RCC 7860 (cell line): ENCODE data around the gene WASL.
A peak's percentile ranks its signal among the peaks of the same experiment; 100 is the strongest.

Experiments used
- DNase-seq: peaks from one replicate; pipeline ENCODE4 v3.0.0-alpha.2; 2015; ENCODE audit warnings: low spot score
- FAIRE-seq: peaks from 2 replicates; lab custom pipeline; 2012; peaks lifted over from hg19 to GRCh38; lab: Jason Lieb, UNC

Gene WASL

GRCh38 chr7:123770378-123770777 lies 21.6 kb upstream of the WASL start:
- FAIRE-seq (peak; percentile 99), DNase-seq (peak; percentile 97)

- DNase-seq (peak; percentile 94), FAIRE-seq (no peak)
These were observed 20.6 kb upstream of the WASL start for GRCh38 chr7:123769371-123769770.

- no peak for DNase-seq
- FAIRE-seq = no peak
These were observed 19.7 kb upstream of the WASL start for GRCh38 chr7:123768493-123768892.

GRCh38 chr7:123763191-123763661 lies 14.4 kb upstream of the WASL start:
- FAIRE-seq (no peak), DNase-seq (no peak)

- FAIRE-seq (no peak), DNase-seq (no peak)
These were observed 12.9 kb upstream of the WASL start for GRCh38 chr7:123761729-123762128.

- DNase-seq = no peak
- no peak for FAIRE-seq
These were observed 8.3 kb upstream of the WASL start for GRCh38 chr7:123757095-123757494.

- DNase-seq = no peak
- FAIRE-seq = no peak
These were observed 6.5 kb upstream of the WASL start for GRCh38 chr7:123755338-123755737.

- no peak for FAIRE-seq
- DNase-seq = no peak
These were observed 5.6 kb upstream of the WASL start for GRCh38 chr7:123754271-123754871.

GRCh38 chr7:123752534-123752933 lies 3.7 kb upstream of the WASL start:
- DNase-seq = no peak
- no peak for FAIRE-seq

- DNase-seq (no peak), FAIRE-seq (no peak)
These were observed 3.0 kb upstream of the WASL start for GRCh38 chr7:123751821-123752220.

- peak; percentile 30 for FAIRE-seq
- no peak for DNase-seq
These were observed 1.8 kb upstream of the WASL start for GRCh38 chr7:123750389-123751230.

GRCh38 chr7:123749537-123749857 lies 694 bp upstream of the WASL start:
- FAIRE-seq = peak; percentile 49
- DNase-seq = peak; percentile 64

- no peak for FAIRE-seq
These were observed 551 bp downstream of the WASL start for GRCh38 chr7:123748171-123748733.

GRCh38 chr7:123747620-123748141 lies 1.1 kb downstream of the WASL start:
- DNase-seq (peak; percentile 67), FAIRE-seq (peak; percentile 77)

More at GRCh38 chr7:123748171-123748733, 551 bp downstream of the WASL start:
- DNase-seq = no peak

- FAIRE-seq (no peak), DNase-seq (no peak)
These were observed 1.8 kb downstream of the WASL start for GRCh38 chr7:123746931-123747488.

GRCh38 chr7:123746055-123746454 lies 2.7 kb downstream of the WASL start:
- DNase-seq = no peak
- no peak for FAIRE-seq

GRCh38 chr7:123745437-123745836 lies 3.4 kb downstream of the WASL start:
- FAIRE-seq (no peak), DNase-seq (no peak)

GRCh38 chr7:123744416-123744815 lies 4.4 kb downstream of the WASL start:
- no peak for FAIRE-seq
- no peak for DNase-seq

- DNase-seq (no peak), FAIRE-seq (no peak)
These were observed 6.9 kb downstream of the WASL start for GRCh38 chr7:123741940-123742339.

GRCh38 chr7:123738808-123739207 lies 10.0 kb downstream of the WASL start:
- no peak for FAIRE-seq
- DNase-seq = no peak

- no peak for FAIRE-seq
- DNase-seq = no peak
These were observed 10.4 kb downstream of the WASL start for GRCh38 chr7:123738356-123738755.
